Smooth muscle cell (in vitro differentiated cells): ENCODE results near the gene ARFRP1. TPM values are rescaled to one million over a fixed set of nuclear protein-coding genes. Genes with fewer than 3 reads are reported as not detected.

Experiments
- DNase-seq: peaks from one replicate; lab custom pipeline; 2025; ENCODE audit not compliant: unreplicated experiment; lab: John Stamatoyannopoulos, UW
- H2AFZ ChIP-seq: fragments of 200-600 bp; sonication (generic); 2 replicates; pipeline ENCODE4 v1.6.0; 2016; ENCODE audit warnings: antibody characterized with exemption, low read depth, mild to moderate bottlenecking
- H3F3A ChIP-seq: fragments of 200-600 bp; sonication (generic); 2 replicates; pipeline ENCODE4 v1.6.0; 2017; ENCODE audit warnings: antibody characterized with exemption, low read depth
- H3K27ac ChIP-seq: fragments of 200-600 bp; sonication (generic); 2 replicates; pipeline ENCODE4 v1.5.1; 2016; ENCODE audit warnings: low read depth, mild to moderate bottlenecking
- H3K27me3 ChIP-seq: fragments of 200-600 bp; sonication (generic); 2 replicates; pipeline ENCODE4 v1.6.1; 2016; ENCODE audit warnings: low read depth, mild to moderate bottlenecking
- H3K36me3 ChIP-seq: fragments of 200-600 bp; sonication (generic); 2 replicates; pipeline ENCODE4 v1.5.1; 2016; ENCODE audit warnings: low read depth
- H3K4me1 ChIP-seq: fragments of 200-600 bp; sonication (generic); 2 replicates; pipeline ENCODE4 v1.5.1; 2016; ENCODE audit warnings: low read depth
- H3K4me2 ChIP-seq: fragments of 200-600 bp; sonication (generic); 2 replicates; pipeline ENCODE4 v1.6.0; 2016; ENCODE audit warnings: mild to moderate bottlenecking
- H3K4me3 ChIP-seq: fragments of 200-600 bp; sonication (generic); 2 replicates; pipeline ENCODE4 v1.5.1; 2016; ENCODE audit warnings: mild to moderate bottlenecking
- H3K79me2 ChIP-seq: fragments of 200-600 bp; sonication (generic); 2 replicates; pipeline ENCODE4 v1.6.0; 2016; ENCODE audit warnings: low read depth, mild to moderate bottlenecking
- H3K9ac ChIP-seq: fragments of 200-600 bp; sonication (generic); 2 replicates; pipeline ENCODE4 v1.6.0; 2016; ENCODE audit warnings: low read depth
- H3K9me3 ChIP-seq: fragments of 200-600 bp; sonication (generic); replicated peaks from 2 replicates; pipeline ENCODE4 v1.5.1; 2016; ENCODE audit warnings: low read depth
- H4K20me1 ChIP-seq: fragments of 200-600 bp; sonication (generic); 2 replicates; pipeline ENCODE4 v1.6.0; 2016; ENCODE audit warnings: low read depth
- CTCF ChIP-seq: fragments of 200-600 bp; sonication (generic); IDR thresholded peaks from 2 replicates; pipeline ENCODE4 v1.5.1; 2017; ENCODE audit warnings: borderline replicate concordance, mild to moderate bottlenecking, antibody characterized with exemption; ENCODE audit not compliant: insufficient read depth, poor library complexity, severe bottlenecking
- WGBS: methylation state at CpG from one replicate; pipeline ENCODE4 v1.1.7; 2016; ENCODE audit warnings: low lambda C conversion rate; 5-methylcytosine and 5-hydroxymethylcytosine counted together
- polyA plus RNA-seq: library from polyadenylated mRNA; unstranded; fragments of >200 nt; fragmentation: Nextera tagmentation; extraction: Ambion mirVana; gene quantifications from 2 replicates; pipeline ENCODE4 v1.2.1, GENCODE V29; 2016
- total RNA-seq: library from RNA; depleted of rRNA; stranded (reverse); fragments of >200 nt; gene quantifications from 2 replicates; pipeline ENCODE4 v1.2.3, GENCODE V29; 2014

Gene ARFRP1
- total and polyA plus RNA-seq, 2 experiments from 2014 or later: 11.8 to 42.3 TPM

- peak overlapping the region; percentile 83 for H3K4me2 ChIP-seq
- H3K27ac ChIP-seq: peak overlapping the region; percentile 97
- peaks cover 20% of the 10 kb centered on the region for H3K4me1 ChIP-seq
- no peaks in the 10 kb centered on the region for H3K27me3 ChIP-seq
- H3K79me2 ChIP-seq: no peaks in the 10 kb centered on the region
- H4K20me1 ChIP-seq: no peaks in the 10 kb centered on the region
- no peaks in the 10 kb centered on the region for H3K9me3 ChIP-seq
- WGBS: 89% methylated on average over 21 of the region's 24 CpGs
- H2AFZ ChIP-seq: no peak overlapping the region
- no peaks in the 10 kb centered on the region for H3F3A ChIP-seq
- no peaks in the 10 kb centered on the region for H3K36me3 ChIP-seq
- no peak for DNase-seq
- peak overlapping the region; percentile 91 for H3K9ac ChIP-seq
- H3K4me3 ChIP-seq: no peak overlapping the region
- no peak for TF ChIP-seq CTCF
Measured at GRCh38 chr20:63699466-63700198, 8.1 kb downstream of the ARFRP1 start.

GRCh38 chr20:63698739-63699465, 8.9 kb downstream of the ARFRP1 start:
- Histone ChIP-seq H4K20me1 (no peaks in the 10 kb centered on the region), H3K4me2 (peak overlapping the region; percentile 83), H3F3A (no peaks in the 10 kb centered on the region), H3K4me1 (peaks cover 20% of the 10 kb centered on the region), H2AFZ (no peak overlapping the region), H3K9ac (peak overlapping the region; percentile 91), H3K4me3 (no peak overlapping the region), H3K79me2 (no peaks in the 10 kb centered on the region), H3K27ac (peak overlapping the region; percentile 97), H3K36me3 (no peaks in the 10 kb centered on the region), H3K27me3 (no peaks in the 10 kb centered on the region), H3K9me3 (no peaks in the 10 kb centered on the region)
- WGBS: 31% methylated on average over 17 of the region's 19 CpGs
- no peak for TF ChIP-seq CTCF
- peak; percentile 78 for DNase-seq

GRCh38 chr20:63697868-63698545, 9.8 kb downstream of the ARFRP1 start:
- no peak for TF ChIP-seq CTCF
- Histone ChIP-seq H3K4me2 (peak overlapping the region; percentile 83), H3K27me3 (no peaks in the 10 kb centered on the region)

More at GRCh38 chr20:63697868-63698545, 9.8 kb downstream of the ARFRP1 start:
- H3K36me3 ChIP-seq: no peaks in the 10 kb centered on the region
- no peak overlapping the region for H3K9ac ChIP-seq
- H3K79me2 ChIP-seq: no peaks in the 10 kb centered on the region
- H2AFZ ChIP-seq: no peak overlapping the region
- 88% methylated on average over 40 of the region's 40 CpGs for WGBS
- peak overlapping the region; percentile 97 for H3K27ac ChIP-seq
- no peak for DNase-seq
- no peaks in the 10 kb centered on the region for H4K20me1 ChIP-seq
- H3K9me3 ChIP-seq: no peaks in the 10 kb centered on the region
- H3K4me1 ChIP-seq: peaks cover 20% of the 10 kb centered on the region
- H3K4me3 ChIP-seq: no peak overlapping the region
- H3F3A ChIP-seq: no peaks in the 10 kb centered on the region
